ENCODE results near the gene PLEKHM1.

Gene PLEKHM1

GRCh38 chr17:45438931-45439610 lies 51.5 kb downstream of the PLEKHM1 start:
- H2AFZ ChIP-seq (ENCODE audit: low read length, unreplicated experiment): no peak overlapping the region
- no peaks in the 10 kb centered on the region for H3K36me3 ChIP-seq (ENCODE audit: insufficient read depth, low read length)
- no peaks in the 10 kb centered on the region for H3K4me1 ChIP-seq (ENCODE audit: control insufficient read depth, insufficient read depth, low read length, unreplicated experiment)
- H3K27ac ChIP-seq (ENCODE audit: low read depth, low read length): no peak overlapping the region
- H3K4me3 ChIP-seq (ENCODE audit: low read depth, low read length): no peak overlapping the region
- H3K79me2 ChIP-seq (ENCODE audit: control insufficient read depth, insufficient read depth, low read length, unreplicated experiment): no peaks in the 10 kb centered on the region
- no peaks in the 10 kb centered on the region for H3K27me3 ChIP-seq (ENCODE audit: insufficient read depth, low read length)

DNA sequence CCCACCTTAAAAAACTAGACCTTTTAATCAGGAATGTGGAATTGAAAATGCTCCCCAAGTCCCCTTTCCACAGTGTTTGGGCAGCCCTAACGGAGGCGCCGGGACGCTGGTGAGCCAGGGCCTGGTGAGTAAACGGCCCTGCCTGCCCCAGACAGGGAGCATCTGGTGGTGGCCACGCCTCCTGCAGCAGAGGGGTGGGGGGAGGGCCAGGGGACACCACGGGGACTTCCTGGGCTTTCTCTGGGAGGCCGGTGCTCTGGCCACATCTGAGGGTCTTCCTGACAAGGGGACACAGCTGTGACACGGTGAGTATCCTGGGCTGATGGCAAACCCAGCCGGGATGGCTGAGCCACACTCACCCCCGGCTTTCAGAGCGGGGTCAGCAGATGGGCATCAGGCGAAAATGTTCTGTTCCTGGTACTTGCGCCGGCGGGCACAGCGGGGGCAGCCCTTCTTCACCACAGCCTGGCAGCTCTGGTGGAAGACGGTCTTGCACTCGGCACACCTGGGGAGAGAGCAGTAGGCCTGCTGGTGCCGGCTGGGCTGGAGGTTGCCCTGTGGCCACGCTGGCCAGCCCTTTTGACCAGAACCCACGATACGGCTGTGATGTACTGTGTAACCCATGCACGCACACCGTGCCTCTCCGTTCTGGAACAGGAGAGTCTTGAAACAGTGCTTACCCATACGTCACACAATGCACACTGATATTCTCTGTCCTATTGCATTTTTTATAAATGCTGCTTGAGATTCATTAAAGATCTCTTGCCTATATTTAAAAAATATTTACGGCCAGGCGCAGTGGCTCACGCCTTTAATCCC lies 52.8 kb downstream of the PLEKHM1 start:
- Histone ChIP-seq H3K36me3 (ENCODE audit: insufficient read depth, low read length) (no peaks in the 10 kb centered on the region), H3K79me2 (ENCODE audit: control insufficient read depth, insufficient read depth, low read length, unreplicated experiment) (no peaks in the 10 kb centered on the region), H2AFZ (ENCODE audit: low read length, unreplicated experiment) (no peak overlapping the region), H3K27ac (ENCODE audit: low read depth, low read length) (no peak overlapping the region), H3K4me3 (ENCODE audit: low read depth, low read length) (no peak overlapping the region), H3K4me1 (ENCODE audit: control insufficient read depth, insufficient read depth, low read length, unreplicated experiment) (no peaks in the 10 kb centered on the region), H3K27me3 (ENCODE audit: insufficient read depth, low read length) (no peaks in the 10 kb centered on the region)

GRCh38 chr17:45436625-45437464 lies 53.7 kb downstream of the PLEKHM1 start:
- H3K27me3 ChIP-seq (ENCODE audit: insufficient read depth, low read length): peaks cover 3% of the 10 kb centered on the region; the same call in 1 of the 2 replicates
- no peak overlapping the region for H3K4me3 ChIP-seq (ENCODE audit: low read depth, low read length)
- no peaks in the 10 kb centered on the region for H3K4me1 ChIP-seq (ENCODE audit: control insufficient read depth, insufficient read depth, low read length, unreplicated experiment)
- H3K36me3 ChIP-seq (ENCODE audit: insufficient read depth, low read length): no peaks in the 10 kb centered on the region
- H2AFZ ChIP-seq (ENCODE audit: low read length, unreplicated experiment): no peak overlapping the region
- H3K27ac ChIP-seq (ENCODE audit: low read depth, low read length): no peak overlapping the region
- H3K79me2 ChIP-seq (ENCODE audit: control insufficient read depth, insufficient read depth, low read length, unreplicated experiment): no peaks in the 10 kb centered on the region

DNA sequence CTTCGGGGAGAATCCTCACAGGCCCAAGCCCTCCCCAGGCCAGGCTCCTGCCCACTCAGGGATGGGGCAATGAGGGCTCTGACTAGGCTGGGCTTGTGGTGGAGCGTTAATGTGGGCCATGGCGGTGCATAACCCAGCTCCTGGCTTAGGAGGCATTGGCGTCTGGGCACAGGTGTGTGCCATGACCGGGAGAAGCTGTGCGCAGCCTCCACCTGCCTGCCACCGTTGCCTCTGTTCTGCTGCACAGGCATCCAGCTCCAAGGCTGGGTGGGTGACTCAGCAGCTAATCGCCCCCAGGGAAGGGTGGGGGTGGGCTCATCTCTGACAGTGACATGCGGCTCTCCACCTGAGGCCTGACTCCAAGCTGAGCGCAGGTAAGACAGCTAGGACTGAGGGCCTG lies 54.4 kb downstream of the PLEKHM1 start:
- Histone ChIP-seq H3K79me2 (ENCODE audit: control insufficient read depth, insufficient read depth, low read length, unreplicated experiment) (no peaks in the 10 kb centered on the region), H3K4me3 (ENCODE audit: low read depth, low read length) (no peak overlapping the region), H3K27me3 (ENCODE audit: insufficient read depth, low read length) (peaks cover 8% of the 10 kb centered on the region), H3K36me3 (ENCODE audit: insufficient read depth, low read length) (no peaks in the 10 kb centered on the region), H2AFZ (ENCODE audit: low read length, unreplicated experiment) (no peak overlapping the region), H3K4me1 (ENCODE audit: control insufficient read depth, insufficient read depth, low read length, unreplicated experiment) (no peaks in the 10 kb centered on the region), H3K27ac (ENCODE audit: low read depth, low read length) (no peak overlapping the region)

GRCh38 chr17:45435481-45435880 lies 55.0 kb downstream of the PLEKHM1 start:
- no peak overlapping the region for H3K27ac ChIP-seq (ENCODE audit: low read depth, low read length)
- H3K4me3 ChIP-seq (ENCODE audit: low read depth, low read length): no peak overlapping the region
- peaks cover 15% of the 10 kb centered on the region for H3K27me3 ChIP-seq (ENCODE audit: insufficient read depth, low read length)
- H3K36me3 ChIP-seq (ENCODE audit: insufficient read depth, low read length): no peaks in the 10 kb centered on the region
- no peak overlapping the region for H2AFZ ChIP-seq (ENCODE audit: low read length, unreplicated experiment)
- no peaks in the 10 kb centered on the region for H3K79me2 ChIP-seq (ENCODE audit: control insufficient read depth, insufficient read depth, low read length, unreplicated experiment)
- no peaks in the 10 kb centered on the region for H3K4me1 ChIP-seq (ENCODE audit: control insufficient read depth, insufficient read depth, low read length, unreplicated experiment)

GRCh38 chr17:45433159-45433535 lies 57.4 kb downstream of the PLEKHM1 start:
- no peaks in the 10 kb centered on the region for H3K79me2 ChIP-seq (ENCODE audit: control insufficient read depth, insufficient read depth, low read length, unreplicated experiment)
- H3K27ac ChIP-seq (ENCODE audit: low read depth, low read length): no peak overlapping the region
- no peak overlapping the region for H2AFZ ChIP-seq (ENCODE audit: low read length, unreplicated experiment)
- H3K4me3 ChIP-seq (ENCODE audit: low read depth, low read length): no peak overlapping the region
- no peaks in the 10 kb centered on the region for H3K4me1 ChIP-seq (ENCODE audit: control insufficient read depth, insufficient read depth, low read length, unreplicated experiment)
- H3K36me3 ChIP-seq (ENCODE audit: insufficient read depth, low read length): no peaks in the 10 kb centered on the region
- H3K27me3 ChIP-seq (ENCODE audit: insufficient read depth, low read length): peaks cover 35% of the 10 kb centered on the region

GRCh38 chr17:45432405-45433158 lies 57.9 kb downstream of the PLEKHM1 start, which contains the start of gene ARHGAP27:
ARHGAP27 (minus strand) TSS chr17:45432870; CDS start chr17:45430279, 2,591 bp downstream.
- Histone ChIP-seq H3K4me3 (ENCODE audit: low read depth, low read length) (peak within 1 kb of the TSS; percentile 77), H3K36me3 (ENCODE audit: insufficient read depth, low read length) (no peaks in the 10 kb centered on the region), H3K27ac (ENCODE audit: low read depth, low read length) (no peak within 1 kb of the TSS), H2AFZ (ENCODE audit: low read length, unreplicated experiment) (no peak within 1 kb of the TSS), H3K79me2 (ENCODE audit: control insufficient read depth, insufficient read depth, low read length, unreplicated experiment) (no peaks in the 10 kb centered on the region), H3K27me3 (ENCODE audit: insufficient read depth, low read length) (peaks cover 35% of the 10 kb centered on the region), H3K4me1 (ENCODE audit: control insufficient read depth, insufficient read depth, low read length, unreplicated experiment) (no peaks in the 10 kb centered on the region)

GRCh38 chr17:45431531-45432404 lies 58.8 kb downstream of the PLEKHM1 start:
- Histone ChIP-seq H3K36me3 (ENCODE audit: insufficient read depth, low read length) (no peaks in the 10 kb centered on the region), H3K4me1 (ENCODE audit: control insufficient read depth, insufficient read depth, low read length, unreplicated experiment) (no peaks in the 10 kb centered on the region), H3K4me3 (ENCODE audit: low read depth, low read length) (peak overlapping the region; percentile 77), H3K79me2 (ENCODE audit: control insufficient read depth, insufficient read depth, low read length, unreplicated experiment) (no peaks in the 10 kb centered on the region), H2AFZ (ENCODE audit: low read length, unreplicated experiment) (no peak overlapping the region), H3K27me3 (ENCODE audit: insufficient read depth, low read length) (peaks cover 35% of the 10 kb centered on the region), H3K27ac (ENCODE audit: low read depth, low read length) (no peak overlapping the region)

- H3K79me2 ChIP-seq (ENCODE audit: control insufficient read depth, insufficient read depth, low read length, unreplicated experiment): no peaks in the 10 kb centered on the region
- H3K36me3 ChIP-seq (ENCODE audit: insufficient read depth, low read length): no peaks in the 10 kb centered on the region
- H2AFZ ChIP-seq (ENCODE audit: low read length, unreplicated experiment): no peak overlapping the region
- no peak overlapping the region for H3K27ac ChIP-seq (ENCODE audit: low read depth, low read length)
- peak overlapping the region; percentile 77 for H3K4me3 ChIP-seq (ENCODE audit: low read depth, low read length)
- H3K4me1 ChIP-seq (ENCODE audit: control insufficient read depth, insufficient read depth, low read length, unreplicated experiment): no peaks in the 10 kb centered on the region
- peaks cover 35% of the 10 kb centered on the region for H3K27me3 ChIP-seq (ENCODE audit: insufficient read depth, low read length)
Observed at GRCh38 chr17:45430738-45431530, 59.6 kb downstream of the PLEKHM1 start.
